DMS79 treated with DMSO at 0.1 percent for 48 hours (cell line): ENCODE results near the gene EPC1.
"Not testable (repeated sequence)": the region's sequence is repeated elsewhere in the genome, so short reads cannot be mapped to it uniquely, and the experiment has no call there.

Source experiments
- DNase-seq: peaks from one replicate; lab custom pipeline; 2025; lab: John Stamatoyannopoulos, UW

Gene EPC1

GRCh38 chr10:32271617-32272016, 75.3 kb downstream of the EPC1 start:
- no peak for DNase-seq

- DNase-seq, result no peak
Measured at GRCh38 chr10:32269343-32270100, 77.4 kb downstream of the EPC1 start.

DNA sequence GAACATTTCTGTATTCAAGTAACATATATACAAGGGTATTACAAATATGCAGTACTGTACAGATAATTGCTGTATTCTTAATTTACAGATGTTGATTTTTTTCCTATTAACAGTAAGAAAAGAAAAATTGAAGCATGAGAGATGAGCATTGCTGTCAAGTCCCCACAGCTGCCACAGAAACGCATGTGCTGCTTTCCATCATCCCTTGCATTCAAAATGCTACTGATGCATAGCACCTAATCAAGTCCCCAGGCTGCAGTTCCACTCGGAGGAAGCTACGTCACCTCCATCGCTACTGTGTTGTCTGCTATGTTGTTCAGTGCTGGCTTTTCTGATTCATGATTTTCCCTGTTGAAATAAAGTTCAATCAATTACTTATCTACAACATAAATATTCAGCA, 78.2 kb downstream of the EPC1 start:
- no peak for DNase-seq

DNA sequence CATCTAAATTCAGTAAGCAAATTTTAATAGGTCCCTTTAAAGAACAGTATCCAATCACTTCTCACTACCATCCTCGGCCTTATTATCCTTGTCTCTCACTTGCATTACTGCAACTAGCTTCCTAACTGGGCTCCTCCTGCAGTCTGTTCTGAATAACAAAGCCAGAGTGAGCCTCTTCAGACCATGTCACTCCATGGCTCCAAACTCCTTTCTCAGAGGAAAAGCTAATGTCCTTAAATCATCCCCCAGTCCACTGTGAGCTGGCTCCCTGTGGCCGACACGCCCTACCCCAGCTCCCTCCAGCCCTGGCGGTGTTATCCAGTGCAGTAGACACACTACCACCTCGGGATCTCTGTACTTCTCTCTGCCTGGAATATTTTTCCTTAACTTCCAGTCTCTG, 80.0 kb downstream of the EPC1 start:
- DNase-seq, result no peak

- DNase-seq, result no peak
Measured at GRCh38 chr10:32266566-32266965, 80.4 kb downstream of the EPC1 start.

- no peak for DNase-seq
Measured at GRCh38 chr10:32265756-32266155, 81.2 kb downstream of the EPC1 start.

DNA sequence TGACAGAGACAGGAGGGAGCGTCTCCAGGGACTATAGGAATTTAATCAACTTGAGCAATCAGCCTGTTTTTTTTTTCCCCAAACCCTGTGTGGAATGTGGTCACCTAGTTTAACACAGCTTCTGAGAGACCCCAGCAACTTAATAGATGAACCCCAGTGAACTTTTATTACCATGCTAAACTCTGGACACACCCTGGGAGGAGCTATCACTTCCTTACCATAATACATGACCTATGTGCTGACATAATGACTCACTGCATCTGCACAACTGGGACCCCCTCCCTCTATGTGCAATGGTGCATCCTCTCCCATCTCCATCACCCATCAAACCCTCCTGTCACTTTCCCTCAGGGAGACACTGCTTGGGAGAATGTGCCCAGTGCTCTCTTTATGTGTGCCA, 83.7 kb downstream of the EPC1 start:
- DNase-seq, result no peak

DNA sequence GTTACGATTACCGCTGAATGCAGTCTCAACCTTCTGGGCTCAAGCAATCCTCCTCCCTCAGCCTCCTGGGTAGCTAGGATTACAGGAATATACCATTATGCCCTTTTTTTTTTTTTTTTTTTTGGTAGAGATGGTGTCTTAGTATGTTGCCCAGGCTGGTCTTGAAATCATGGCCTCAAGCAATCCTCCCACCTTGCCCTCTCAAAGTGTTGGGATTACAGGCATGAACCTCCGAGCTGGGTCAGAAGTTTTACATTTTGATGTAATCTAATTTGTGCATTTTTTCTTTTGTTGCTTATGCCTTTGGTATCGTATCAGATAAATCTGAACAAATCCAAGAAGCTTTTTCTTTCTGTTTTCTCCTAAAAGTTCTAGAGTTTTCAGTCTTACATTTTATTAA, 87.4 kb downstream of the EPC1 start:
- DNase-seq, result no peak

DNA sequence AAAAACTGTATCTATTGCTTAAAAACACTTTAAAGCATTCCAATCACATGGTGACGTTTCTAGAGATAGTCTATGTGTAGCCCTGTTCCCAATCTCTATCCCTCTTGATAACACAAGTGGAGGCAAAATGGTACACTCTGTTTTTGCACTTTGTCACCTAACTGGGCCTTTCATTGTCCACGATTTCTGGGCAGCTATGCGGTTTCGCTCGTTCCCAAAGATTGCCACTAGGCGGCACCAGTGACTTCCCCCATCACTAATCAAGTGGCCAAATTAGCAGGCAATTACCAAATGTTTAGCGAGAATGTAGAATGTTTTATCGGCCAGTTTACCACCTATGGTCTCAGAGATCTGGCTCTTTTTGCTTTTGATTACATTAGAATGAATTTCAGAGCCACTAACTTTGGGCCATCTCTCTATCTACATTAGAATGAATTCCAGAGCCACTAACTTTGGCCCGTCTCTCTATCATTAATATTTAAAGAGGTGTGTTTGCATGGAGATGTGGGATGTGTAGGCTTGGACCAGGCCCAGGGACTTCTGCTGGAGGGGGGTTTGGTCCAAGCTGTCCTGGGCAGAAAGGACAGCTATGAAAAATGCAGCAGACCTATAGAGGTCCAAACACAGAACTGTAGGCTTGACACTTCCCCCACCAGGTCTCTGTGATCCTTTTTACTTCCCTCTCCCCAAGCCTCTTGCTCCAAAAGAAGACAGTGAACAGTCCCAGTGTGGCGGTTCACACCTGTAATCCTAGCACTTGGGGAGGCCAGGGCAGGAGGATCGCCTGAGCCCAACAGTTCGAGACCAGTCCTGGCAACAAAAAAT, 90.1 kb downstream of the EPC1 start:
- DNase-seq, result no peak

DNA sequence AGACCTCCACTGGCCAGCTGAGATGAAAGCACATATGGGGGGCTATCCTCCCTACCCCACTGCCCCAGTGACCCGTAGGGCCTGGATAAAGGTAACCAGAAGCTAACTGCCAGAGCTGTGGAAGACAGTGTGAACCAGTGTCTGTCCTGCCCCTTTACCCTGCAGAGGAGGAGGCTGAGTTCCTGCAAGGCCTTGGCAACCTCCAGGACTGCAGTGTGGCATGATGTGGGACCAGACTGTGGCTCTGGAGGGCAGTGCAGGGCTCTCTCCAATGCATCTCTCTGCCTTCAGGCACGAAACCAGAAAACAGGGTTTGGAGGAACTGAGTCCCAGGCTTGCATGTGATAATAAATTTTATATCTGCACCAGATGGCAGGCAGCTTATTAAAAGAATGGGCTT, 93.1 kb downstream of the EPC1 start:
- no peak for DNase-seq

DNA sequence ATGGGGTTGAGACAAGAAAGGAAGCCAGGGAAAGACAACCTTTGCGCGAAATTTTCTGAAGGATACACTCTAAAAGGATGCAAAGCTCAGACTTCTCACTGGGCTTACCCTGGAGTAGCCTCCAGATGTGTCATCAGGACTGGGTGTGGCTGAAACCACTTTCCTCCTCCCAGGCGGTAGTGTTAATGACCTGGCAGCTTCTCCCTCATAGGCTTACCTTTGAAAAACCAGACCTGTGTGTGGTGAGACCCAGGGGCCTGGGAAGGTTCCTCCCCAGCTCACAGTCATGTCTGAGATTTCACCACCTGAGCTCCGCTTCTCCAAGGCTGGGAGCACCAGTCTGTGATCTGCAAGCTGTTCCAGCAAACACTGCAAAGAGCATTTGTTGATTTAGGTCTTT, 93.7 kb downstream of the EPC1 start:
- no peak for DNase-seq

DNA sequence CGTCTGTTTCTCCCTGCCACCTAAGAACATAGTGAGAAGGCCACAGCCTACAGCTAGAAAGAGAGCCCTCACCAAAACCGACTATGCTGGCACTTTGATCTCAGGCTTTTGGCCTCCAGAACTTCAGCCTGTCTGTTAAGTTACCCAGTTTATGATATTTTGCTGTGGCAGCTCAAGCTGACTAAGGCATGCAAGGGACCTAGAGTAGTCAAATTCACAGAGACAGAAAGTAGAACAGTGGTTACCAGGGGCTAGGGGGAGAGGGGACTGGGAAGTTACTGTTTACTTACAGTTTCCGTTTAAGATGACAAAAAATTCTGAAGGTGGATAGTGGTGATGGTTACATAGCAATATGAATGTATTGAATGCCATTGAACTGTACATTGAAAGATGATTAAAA, 96.5 kb downstream of the EPC1 start:
- DNase-seq, result not testable (repeated sequence)

DNA sequence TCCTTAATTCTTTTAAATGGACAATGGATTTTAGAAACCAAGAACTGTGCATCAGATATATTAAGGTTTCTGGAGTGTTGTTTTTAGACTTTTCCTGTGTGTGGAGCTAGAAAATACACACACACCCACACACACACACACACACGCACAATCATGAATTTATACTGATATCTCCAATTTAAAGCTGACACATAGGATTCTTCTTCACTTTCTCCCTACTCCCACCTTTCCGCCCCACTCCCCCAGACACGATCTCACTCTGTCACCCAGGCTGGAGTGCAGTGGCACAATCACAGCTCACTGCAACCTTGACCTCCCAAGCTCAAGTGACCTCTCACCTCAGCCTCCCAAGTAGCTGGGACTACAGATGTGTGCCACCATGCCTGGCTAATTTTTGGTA, 100.3 kb downstream of the EPC1 start:
- no peak for DNase-seq

DNA sequence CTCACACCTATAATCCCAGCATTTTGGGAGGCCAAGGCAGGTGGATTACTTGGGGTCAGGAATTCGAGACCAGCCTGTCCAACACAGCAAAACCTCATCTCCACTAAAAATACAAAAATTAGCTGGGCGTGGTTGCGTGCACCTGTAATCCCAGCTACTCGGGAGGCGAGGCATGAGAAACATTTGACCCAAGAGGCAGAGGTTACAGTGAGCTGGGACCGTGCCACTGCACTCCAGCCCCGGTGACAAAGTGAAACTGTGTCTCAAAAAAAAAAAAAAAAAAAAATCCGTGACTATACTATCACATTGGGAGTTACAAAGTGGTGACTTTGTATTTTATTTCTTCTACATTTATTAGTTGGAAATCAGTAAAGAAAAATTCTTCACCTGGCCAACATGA, 101.2 kb downstream of the EPC1 start:
- no peak for DNase-seq

DNA sequence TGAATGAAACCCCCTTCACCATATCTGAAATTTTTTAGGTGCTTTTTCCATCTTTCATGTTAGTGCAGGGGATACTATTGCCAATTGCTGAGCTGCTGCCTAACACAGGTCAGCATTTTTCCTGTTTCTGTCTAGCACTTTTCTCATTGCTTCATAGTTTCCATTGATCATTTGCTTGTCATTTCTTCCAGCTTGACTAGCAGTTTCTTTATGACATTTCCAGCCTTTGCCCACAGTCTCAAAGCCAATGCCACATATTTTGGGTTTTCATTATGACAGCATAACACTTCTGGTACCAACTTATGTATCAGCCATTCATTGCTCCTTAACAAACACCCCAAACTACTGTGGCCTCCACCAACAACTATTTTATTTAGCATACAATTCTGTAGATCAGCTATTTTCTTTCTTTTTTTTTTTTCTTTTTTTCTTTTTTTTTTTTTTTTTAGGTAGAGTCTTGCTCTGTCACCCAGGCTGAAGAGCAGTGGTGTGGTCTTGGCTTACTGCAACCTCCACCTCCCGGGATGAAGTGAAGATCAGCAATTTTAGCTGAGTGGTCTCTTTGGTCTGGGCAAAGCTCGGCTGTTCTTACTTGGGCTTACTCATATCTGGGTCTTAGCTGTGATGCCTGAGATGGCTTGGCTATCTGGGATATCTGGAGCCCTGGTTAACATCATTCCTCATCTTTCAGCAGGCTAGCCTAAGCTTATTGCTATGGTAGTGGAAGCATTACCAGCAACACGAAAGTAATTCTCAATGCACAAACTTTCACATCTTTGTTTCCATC, 102.3 kb downstream of the EPC1 start:
- no peak for DNase-seq

DNA sequence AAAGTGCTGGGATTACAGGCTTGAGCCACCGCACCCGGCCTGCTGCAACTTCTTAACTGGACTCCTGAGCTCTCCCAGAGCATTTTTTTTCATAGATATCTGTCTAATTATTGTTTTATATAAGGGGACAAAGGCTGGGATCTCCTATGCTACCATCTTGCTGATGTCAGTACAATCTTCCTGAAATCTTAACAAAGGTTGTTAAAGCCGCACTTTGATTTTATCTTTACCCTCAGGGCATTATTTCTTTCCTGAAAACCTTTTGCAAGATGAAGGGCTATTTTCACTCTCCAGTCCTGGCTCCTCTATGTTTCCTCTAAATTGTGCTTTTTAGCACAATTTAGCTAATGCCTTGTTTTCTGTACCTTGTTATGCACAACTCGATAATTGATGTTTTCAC, 102.9 kb downstream of the EPC1 start:
- DNase-seq, result no peak

- DNase-seq, result no peak
Measured at GRCh38 chr10:32241946-32242345, 105.0 kb downstream of the EPC1 start.

DNA sequence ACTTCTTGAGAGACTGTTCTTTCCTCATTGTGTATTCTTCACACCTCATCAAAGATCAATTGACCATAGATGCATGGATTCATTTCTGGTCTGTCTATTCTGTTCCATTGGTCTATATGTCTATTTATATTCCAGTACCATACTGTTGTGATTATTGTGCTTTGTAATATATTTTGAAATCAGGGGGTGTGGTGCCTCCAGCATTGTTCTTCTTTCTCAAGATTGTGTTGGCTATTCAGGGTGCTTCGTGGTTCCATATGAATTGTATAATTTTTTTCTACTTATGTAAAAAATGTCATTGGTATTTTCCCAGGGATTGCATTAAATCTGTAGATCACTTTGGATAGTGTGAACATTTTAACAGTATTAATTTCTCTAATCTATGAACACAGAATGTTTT, 106.5 kb downstream of the EPC1 start:
- no peak for DNase-seq

DNA sequence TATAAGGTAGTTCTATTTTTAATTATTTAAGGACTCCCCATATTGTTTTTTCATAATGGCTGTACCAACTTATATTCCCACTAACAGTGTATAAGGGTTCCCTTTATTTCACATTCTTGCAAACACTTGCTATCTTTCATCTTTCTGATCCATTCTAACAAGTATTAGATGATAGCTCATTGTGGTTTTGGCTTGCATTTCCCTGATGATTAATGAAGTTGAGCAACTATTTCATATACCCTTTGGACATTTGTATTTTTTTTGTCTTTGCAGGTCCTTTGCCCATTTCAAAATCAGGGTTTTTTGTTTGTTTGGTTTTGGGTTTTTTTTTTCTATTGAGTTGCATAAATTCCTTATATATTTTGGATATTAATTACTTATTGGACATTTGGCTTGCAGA, 107.2 kb downstream of the EPC1 start:
- DNase-seq, result no peak

DNA sequence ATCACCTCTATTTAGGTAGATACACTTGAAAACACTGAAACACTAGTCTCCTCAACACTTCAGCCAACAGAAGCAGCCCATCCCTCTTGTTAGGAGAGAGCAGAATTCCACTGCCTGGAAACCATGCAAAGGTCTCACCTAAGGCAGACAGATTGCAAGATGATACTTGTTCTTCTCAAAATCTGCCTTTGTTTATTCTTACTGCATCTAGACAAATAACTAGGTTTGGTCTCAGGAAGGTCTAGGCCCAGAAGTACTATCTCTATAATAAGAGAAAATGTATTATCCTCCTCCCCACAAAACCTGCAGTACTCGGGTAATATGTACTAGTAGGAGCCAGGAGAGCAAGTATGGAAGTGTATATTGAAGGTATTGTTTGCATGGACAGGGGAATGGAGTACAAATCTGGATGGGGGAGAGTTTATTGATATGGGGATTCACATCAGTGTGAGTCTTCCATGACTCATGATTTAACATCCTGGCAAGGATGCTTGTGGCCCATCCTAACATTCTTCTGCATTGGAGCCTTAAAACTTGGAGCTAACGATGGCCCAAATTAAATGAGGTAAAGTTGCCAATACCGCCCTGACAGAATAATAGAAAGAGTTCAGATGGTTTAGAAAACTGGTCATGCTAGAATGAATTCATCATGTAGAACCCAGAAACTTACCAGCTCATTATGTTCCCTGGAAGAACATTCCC, 109.2 kb downstream of the EPC1 start:
- DNase-seq, result no peak

- DNase-seq, result no peak
Measured at GRCh38 chr10:32234471-32234870, 112.5 kb downstream of the EPC1 start.

DNA sequence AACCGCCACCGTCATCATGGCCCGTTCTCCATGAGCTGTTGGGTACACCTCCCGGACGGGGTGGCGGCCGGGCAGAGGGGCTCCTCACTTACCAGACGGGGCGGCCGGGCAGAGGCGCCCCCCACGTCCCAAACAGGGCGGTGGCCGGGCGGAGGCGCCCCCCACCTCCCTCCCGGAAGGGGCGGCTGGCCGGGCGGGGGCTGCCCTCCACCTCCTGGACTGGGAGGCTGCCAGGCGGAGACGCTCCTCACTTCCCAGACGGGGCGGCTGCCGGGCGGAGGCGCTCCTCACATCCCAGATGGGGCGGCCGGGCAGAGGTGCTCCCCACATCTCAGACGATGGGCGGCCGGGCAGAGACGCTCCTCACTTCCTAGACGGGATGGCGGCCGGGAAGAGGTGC, 113.6 kb downstream of the EPC1 start:
- not testable (repeated sequence) for DNase-seq
